ENCODE data around the gene TMEM164. TPM values are rescaled to one million over a fixed set of nuclear protein-coding genes. Genes with fewer than 3 reads are reported as not detected.

Gene TMEM164
- polyA plus RNA-seq, 12 donors = 18.4 to 33.2 (median 27.0) TPM; not detected in 1

DNA sequence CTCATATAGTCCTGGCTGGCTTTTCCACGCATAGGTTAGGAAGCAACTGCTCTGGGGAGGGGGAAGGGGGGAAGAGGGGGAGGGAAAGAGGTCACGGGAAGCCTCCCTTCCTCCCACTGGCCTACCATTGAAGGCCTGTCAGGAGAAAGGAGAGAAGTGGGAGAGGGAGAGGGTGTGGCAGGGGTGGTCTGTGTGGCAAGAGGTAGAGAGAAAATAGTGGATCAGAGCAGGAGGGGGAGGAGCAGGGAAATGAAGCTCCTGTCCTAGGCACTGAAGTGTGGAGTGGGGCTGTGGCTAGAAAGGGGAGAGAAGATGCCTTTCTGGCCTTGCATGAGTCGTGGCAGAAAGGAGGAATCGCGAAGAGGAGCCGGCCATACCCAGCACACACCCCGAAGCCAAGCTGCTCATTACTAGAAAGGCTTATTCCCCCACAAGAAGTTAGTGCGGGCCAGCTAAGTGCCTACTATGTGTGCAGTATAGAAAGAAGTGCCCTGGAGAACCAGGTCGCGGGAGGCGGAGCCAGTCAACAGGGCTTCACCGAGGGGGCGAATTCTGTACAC lies 1.1 kb upstream of the TMEM164 start:
- no peak for DNase-seq

GRCh38 chrX:110003167-110004156 lies 548 bp downstream of the TMEM164 start:
- no peak for DNase-seq

GRCh38 chrX:110004215-110004614 lies 1.3 kb downstream of the TMEM164 start:
- no peak for DNase-seq

- DNase-seq = no peak
These were observed 1.9 kb downstream of the TMEM164 start for GRCh38 chrX:110004731-110005369.

- DNase-seq = no peak
These were observed 3.2 kb downstream of the TMEM164 start for GRCh38 chrX:110006161-110006560.

DNA sequence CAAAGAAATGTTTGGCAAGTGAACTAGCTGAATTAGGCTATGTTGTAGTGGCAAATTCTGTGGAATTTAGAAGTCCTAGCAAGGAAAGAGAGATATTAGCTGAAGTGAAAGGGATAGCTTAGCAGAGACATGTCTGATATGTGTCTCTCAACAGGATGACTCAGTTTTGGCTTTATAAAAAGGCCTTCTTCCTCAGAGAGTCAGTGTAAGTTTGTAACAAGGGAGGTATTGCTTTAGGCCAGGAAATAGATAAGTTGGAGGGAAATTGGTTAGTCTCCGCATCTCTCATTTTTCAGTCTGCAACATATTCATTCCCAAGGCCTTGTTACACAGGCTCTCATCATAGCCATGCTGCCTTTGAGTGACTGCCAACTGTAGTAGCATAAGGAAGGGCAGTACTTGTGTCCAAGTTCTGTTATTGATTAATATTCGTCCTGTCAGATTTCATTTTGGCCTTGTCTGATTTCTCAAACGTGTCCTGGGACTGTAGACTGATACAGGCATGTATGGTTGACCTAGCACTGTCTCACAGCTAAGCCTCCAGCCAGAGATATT lies 4.0 kb downstream of the TMEM164 start:
- DNase-seq = no peak

GRCh38 chrX:110008011-110008635 lies 5.2 kb downstream of the TMEM164 start:
- DNase-seq = no peak

DNA sequence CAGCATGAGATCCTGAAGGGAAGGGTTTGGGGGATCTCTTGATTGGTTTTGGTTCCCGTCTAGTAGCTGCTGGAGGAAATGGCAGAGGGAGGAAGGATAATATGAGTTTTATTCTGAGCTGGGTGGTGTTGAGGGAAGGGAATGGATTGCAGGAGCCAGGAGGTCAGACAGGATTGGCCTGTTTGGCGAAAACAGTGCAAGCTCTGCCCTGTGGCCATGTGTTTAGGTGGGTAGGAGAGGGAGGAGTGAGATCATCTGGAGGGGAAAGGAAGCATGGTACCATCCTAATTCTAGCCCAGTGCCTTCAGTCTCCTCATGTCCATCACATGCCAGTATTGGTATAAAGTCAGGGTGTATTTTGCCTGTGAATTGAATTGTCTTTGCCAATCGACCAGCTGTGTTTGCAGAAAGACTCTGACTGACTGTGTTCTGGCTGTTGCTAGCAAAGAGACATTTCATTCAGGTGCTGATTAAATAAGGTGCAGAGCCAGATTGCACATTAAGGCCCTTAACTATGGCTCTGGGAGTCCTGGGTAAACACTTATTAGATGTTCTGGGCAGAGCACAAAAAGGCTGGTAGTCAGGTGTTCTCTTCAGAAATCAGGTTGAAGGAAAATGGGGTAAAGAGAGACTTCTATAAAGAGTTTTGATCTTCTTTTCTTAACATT lies 10.0 kb downstream of the TMEM164 start:
- DNase-seq = no peak

DNA sequence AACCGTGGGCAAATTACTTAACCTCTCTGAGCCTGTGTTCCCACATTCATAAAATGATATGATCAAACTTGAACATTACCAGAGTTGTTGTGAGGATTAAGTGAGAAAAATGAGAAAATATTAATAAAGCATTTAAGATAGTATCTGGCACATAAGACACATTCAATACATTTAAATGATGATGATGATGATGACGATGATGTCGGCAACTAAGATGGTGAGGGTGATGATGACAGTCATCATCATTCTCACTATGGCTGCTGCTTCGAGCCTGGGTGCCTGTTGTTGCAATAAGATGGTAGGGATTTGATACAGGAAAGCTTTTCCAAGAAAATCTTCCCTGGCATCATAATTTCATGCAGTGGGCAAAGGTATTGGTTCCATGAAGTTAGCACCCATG lies 11.1 kb downstream of the TMEM164 start:
- DNase-seq = no peak

DNA sequence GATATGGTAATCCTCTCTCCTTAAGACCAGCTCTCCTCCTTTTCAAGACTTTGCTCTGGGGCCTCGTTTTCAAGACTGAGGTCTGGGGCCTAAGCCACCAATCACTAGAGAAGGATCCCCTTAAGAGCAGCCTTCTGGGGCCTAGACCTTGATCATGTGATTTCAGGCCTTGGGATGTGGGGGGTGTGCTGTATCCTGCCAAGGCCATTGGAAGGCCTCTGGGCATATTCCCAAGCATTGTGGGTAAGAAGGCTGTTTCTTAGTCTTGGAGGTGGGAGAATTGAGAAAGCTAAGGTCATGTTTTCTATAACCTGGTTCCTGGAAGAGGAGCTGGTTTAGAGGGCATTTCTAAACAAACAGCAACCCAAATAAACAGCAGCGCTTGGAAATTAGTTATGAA lies 12.1 kb downstream of the TMEM164 start:
- no peak for DNase-seq

DNA sequence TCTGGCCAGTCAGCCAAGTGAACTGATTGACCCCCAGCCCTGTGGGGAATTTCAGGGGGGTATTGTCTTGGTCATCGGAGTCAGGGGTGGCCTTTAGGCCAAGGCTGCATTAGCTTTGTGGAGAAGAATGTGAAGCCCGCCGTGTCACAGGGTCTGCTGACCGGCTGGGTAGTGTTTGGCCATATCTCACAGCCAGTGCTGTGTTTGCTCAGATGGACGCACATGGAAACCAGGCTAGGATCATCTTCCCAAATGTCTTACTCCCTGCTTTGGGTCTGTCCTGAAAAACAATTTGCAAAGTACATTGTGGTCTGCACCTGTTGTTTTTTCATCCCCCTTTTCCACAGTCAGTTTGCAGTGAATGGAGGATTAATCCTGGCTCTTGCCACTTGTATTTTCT lies 13.0 kb downstream of the TMEM164 start:
- no peak for DNase-seq

GRCh38 chrX:110020536-110020935 lies 17.6 kb downstream of the TMEM164 start:
- no peak for DNase-seq

- DNase-seq = no peak
These were observed 18.5 kb downstream of the TMEM164 start for GRCh38 chrX:110021258-110022022.

DNA sequence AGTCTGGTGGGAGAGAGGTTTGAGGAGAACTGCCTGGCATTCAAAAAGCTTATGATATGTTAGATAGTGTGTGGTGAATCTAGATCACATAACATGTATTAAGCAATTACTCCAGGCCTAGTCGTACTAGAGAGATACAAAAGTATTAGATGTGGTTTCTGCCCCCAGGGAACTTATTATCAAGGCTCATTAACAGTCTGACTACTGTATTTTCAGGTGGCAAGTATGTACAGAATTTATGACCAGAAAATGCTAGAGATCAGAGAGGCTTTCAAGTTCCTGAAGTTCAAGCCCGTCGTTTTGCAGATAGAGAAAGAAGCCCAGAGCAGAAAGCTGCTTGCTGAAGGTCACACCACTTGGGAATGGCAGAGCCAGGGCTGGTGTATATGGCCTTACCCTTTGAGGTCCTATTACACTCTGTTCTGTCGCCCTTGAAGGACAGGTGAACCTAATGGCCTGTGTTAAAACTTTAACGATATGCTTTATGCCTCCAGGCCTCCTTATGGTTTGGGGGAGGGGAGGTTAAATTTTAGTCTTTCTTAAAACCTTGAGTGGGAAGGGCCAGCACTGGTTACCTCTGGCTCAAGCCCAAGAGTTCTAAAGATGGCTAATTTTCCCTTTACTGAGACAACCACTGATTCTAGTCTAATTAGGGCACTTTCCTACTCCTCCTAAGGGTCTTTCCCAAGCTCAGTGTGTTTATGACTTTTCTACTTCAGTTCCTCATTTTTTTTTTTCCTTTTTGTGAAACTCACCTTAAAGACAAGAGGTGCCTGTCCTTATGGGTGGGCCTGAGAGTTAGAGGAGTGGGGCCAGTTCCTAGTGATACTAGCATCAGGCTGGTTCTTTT lies 19.9 kb downstream of the TMEM164 start:
- no peak for DNase-seq

GRCh38 chrX:110025395-110025794 lies 22.5 kb downstream of the TMEM164 start:
- DNase-seq = no peak

DNA sequence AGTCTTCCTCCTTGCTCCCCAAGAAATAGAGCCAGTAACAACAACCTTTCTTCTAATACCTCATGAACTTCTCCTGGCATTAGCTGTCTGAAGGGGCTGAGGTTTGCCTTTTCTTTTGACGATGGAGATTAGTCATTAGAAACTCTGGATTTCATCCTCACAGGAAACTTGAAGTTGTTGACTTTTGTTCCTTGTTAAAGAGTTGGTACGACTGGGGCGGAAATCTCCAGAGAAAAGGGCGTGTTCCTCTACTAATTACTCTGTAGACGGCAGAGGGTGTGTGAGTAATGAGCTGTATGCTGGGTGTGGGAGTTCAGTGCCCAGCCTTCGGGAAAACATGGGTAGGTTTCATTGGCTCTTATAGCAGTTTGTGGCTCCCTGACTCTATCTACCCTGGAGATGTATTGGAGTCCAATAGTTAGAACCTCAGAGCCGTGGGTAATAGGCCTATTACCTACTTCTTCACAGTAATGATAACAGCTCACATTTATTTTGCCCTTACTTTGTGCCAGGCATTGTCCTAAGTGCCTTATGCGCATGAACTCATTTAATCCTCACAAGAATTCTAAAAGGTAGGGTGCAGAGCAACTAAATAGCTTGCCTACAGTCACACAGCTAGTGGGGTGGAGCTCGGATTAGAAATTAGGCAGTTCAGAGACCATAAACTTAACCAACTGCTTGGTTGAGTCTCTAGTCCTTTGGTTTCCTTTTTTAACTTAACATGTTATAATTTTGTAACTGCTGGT lies 23.4 kb downstream of the TMEM164 start:
- no peak for DNase-seq

GRCh38 chrX:110032534-110033147 lies 29.7 kb downstream of the TMEM164 start:
- no peak for DNase-seq

- DNase-seq = no peak
These were observed 31.1 kb downstream of the TMEM164 start for GRCh38 chrX:110034036-110034435.
